GM19351 (cell line): ENCODE results near the gene MSH3.

Experiments
- ATAC-seq: cut with Tn5 transposase; IDR thresholded peaks from one replicate; pipeline ENCODE4 v1.9.1; 2021; ENCODE audit warnings: mild to moderate bottlenecking, moderate library complexity; ENCODE audit not compliant: unreplicated experiment

Gene MSH3

DNA sequence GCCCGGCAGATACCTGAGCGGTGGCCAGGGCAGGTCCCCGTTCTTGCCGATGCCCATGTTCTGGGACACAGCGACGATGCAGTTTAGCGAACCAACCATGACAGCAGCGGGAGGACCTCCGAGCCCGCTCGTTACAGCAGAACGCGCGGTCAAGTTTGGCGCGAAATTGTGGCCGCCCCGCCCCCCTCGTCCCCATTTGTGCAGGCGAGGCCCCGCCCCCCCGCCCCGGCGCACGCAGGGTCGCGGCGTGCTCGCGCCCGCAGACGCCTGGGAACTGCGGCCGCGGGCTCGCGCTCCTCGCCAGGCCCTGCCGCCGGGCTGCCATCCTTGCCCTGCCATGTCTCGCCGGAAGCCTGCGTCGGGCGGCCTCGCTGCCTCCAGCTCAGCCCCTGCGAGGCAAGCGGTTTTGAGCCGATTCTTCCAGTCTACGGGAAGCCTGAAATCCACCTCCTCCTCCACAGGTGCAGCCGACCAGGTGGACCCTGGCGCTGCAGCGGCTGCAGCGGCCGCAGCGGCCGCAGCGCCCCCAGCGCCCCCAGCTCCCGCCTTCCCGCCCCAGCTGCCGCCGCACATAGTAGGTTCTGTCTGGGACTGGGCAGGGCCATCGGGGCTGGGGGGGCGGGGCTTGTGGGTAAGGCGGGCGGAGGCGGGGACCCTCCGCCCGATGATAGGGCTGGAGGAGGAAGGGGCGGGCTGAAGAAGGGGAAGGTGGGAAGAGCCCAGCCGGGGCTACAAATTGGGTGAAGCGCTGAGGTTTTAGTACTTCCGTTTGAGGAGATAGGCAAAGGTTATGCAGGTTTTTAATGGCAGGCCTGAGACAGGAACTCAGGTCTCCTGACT, at the start of gene MSH3, which contains the start of gene DHFR:
Gene MSH3, plus strand, starts transcription at position 262 of the 840 bp plus-strand sequence. Its CDS starts 76 bp downstream, at position 338.
Gene DHFR, minus strand, starts transcription at position 593 of the 840 bp plus-strand sequence. Its CDS starts 494 bp downstream, at position 99.
- ATAC-seq = peak; percentile 34

DNA sequence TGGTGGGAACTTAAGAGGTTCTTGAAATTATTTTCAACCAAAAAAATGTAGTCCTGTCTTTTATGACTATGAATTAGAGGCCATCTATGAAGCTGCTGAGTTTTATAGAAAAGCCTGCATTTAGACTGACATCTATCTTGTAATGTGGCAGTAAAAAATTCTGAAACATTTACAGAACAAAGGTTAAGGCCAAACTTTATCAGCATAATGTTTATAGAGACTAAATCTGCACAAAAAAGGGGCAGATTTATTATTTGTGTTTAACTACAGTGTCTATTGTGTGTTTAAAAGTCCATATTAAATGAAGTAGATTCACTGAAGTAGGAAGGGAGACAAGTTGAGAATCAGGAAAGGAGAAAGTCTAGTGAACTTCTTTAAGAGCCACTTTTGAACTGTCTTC, 47.1 kb upstream of the MSH3 start:
- no peak for ATAC-seq

DNA sequence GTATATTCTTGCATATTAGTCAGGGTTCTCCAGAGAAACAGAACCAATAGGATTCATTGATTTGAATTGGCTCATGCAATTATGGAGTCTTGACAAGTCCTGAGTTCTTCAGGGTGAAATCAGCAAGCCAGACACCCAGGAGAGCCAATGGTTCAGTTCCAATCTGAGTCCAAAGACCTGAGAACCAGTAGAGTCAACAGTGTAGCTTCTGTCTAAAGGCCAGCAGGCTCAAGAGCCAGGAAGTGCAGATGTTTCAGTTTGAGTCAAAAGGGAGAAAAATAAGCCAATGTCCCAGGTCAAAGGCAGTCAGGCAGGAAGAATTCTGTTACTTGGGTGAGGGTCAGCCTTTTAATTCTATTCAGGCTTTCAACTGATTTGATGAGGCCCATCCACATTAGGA, 46.6 kb upstream of the MSH3 start:
- peak; percentile 81 for ATAC-seq

DNA sequence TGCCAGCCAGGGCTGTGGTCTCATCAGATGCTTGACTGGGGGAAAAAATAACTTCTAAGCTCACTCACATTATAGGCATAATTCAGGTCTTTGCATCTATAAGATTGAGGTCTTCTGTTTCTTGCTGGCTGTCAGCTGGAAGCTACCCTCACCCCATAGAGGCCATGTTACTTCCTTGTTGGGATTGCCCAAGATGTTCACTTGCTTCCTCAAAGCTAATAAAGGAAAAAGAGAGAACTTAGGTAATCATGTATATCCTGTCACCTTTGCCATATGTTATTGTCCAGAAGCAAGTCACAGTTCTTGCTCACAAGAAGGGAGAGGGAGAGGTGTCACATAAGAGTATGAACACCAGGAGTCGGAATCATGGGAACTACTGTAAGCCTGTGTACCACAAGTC, 45.7 kb upstream of the MSH3 start:
- ATAC-seq = no peak

DNA sequence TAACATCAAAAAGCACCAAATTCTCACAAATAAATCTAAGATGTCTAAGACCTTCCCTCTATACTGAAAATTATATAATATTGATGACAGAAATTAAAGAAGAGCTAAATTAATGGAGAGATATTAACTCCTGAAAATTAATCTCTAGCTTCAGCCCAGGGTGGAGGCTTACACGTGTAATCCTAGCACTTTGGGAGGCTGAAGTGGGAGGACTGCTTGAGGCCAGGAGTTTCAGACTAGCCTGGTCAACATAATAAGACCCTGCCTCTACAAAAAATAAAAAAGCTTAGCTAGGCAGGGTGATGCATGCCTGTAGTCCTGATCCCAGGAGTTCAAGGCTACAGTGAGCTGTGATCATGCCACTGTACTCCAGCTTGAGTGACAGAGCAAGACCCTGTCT, 44.8 kb upstream of the MSH3 start:
- ATAC-seq = no peak

DNA sequence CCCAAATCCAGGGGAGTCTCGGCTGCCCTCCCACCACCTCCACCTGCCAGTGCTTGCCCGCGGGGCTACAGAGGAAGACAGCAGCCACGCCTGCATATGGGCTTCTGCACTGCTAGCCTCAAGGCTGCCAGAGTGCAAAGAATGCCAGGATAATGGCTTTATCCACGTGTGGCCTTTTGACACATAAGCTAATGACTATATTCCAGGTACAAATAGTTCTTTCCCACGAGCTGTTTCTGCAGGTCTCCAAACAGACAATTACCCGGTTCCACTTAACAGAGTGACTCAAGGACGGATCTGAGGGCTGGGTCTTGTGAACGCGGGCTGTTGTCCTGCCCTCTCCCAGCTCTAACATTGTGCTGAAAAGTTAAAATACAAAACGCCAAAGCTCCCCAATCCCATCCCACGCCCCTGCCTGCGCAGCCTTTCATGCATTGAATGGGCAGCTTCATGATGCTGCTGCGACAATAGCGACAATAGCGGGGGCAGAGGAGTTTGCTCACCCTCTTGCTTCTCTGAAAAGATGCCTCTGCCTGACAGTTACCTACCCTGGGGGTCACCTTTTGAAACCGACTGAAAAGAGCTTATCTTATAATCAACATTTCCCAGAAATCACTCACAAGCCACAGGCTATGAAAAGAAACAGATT, 39.1 kb upstream of the MSH3 start:
- ATAC-seq = no peak

DNA sequence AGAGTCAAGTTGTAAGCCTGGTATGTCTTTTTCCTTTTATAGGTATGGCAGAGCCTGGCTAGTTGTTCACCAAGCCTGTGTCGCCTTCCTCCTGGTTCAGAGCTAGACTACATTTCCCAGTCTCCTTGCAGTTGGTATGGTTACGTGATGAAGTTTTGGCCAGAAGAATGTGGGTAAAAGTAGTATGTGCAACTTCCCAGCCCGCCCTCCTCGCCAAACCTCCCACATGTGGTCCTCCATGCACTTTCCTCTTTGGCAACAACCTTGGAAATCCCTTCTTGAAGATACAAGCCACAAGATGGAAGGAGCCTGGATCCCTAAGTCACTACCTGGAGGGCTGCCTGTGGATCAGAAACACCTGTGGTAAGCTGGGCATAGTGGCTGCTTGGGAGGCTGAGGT, 36.0 kb upstream of the MSH3 start:
- no peak for ATAC-seq

DNA sequence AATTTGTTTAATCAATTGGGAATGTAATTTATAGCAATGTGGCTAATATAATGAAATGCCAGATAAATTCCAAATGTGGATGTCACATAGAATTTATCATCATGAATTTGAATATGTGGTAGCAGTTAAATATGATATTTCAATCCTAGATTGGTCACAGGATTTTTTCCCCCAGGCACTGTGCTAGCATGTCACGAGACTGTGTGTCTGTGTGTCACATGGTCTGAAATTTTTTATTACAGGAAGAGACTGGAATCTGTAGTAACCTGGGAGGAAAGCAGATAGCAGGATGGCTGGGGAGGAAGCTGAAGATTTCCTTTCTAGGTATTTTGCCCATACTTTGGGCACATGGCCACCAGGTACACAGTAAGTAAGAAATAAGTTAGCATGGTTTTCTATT, 35.4 kb upstream of the MSH3 start:
- ATAC-seq = no peak

DNA sequence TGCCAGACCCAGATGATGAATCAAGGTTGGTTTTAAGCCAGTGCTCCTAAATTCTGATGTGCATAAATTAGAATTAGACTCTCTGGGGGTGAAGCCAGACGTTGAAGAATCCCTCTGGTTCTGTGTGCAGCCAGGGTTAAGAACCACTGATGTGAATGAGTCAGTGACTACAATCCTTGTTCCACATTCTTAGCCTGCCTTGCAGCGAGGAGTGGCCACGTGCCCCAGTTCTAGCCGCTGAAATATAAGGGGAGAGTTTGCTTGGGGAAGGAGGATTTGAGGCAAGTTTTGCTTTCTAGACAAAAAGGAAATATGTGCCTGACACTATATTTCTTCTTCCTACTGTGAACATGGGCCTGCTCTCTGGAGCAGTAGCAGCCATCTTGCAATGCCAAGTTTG, 34.2 kb upstream of the MSH3 start:
- ATAC-seq = no peak

DNA sequence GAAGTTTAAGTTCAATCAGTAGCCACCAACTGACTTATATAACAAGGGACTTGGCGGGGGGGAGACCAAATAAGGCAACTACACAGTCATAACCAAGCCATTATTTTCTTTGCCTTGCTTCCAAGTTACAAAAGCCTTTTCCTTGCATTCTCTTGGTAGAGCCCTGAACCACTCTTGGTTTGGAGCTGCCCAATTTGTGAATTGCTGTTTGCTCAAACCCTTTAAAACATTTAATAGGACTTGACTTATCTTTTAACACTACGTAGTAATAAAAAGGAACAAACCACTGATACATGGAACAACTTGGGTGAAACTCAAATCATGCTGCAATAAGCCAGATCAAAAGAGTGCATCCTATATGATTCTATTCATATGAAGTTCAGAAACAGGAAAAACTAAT, 31.7 kb upstream of the MSH3 start:
- no peak for ATAC-seq

DNA sequence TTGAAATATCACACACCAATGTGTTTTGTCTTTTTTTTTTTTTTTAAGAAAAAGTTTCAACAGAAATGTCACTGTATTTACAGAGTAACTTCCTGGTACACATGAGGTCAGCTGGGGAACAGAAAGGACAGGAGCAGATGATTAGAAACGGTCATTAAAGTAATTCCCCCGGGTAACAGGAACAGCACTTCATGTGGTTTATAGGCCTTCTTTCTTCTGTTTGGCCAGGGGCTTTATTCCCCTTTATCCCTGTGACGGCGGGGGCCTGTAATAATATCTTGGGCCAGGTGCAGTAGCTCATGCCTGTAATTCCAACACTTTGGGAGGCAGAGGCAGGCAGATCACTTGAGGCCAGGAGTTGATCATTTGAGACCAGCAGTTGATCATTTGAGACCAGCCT, 30.5 kb upstream of the MSH3 start:
- ATAC-seq = no peak

DNA sequence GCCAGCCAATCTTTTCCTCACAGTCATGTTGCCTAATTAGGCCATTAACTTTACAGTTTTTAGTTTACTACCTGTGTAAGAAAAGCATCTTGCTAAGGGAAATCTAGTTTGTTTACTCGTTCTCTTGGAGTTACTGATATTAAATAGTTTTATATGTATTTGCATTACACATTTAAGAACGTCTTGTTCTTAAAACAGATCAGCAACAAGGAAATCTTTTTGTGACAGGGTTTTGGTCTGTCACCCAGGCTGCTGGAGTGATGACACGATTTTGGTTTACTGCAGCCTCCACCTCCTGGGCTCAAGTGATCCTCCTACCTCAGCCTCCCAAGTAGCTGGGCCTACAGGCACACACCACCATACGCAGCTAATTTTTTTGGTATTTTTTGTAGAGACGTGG, 29.2 kb upstream of the MSH3 start:
- no peak for ATAC-seq

DNA sequence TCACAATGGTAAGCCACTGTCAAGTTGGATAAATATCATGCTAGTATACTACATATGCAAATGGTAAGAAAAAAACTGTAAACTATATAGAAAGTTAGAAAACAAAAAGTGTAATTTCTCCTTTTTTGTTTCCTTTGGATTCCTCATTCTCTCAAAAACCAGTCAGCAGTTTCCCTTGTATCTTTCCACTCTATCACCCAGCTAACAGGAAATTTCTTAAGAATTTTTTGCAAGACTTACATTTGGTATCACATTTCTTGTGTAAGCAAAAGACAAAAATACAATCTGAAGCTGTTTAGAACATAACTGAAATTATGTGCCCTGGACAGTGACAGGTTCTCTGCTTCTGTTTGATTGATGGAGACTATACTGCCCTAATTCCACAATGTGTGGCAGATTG, 25.2 kb upstream of the MSH3 start:
- no peak for ATAC-seq

DNA sequence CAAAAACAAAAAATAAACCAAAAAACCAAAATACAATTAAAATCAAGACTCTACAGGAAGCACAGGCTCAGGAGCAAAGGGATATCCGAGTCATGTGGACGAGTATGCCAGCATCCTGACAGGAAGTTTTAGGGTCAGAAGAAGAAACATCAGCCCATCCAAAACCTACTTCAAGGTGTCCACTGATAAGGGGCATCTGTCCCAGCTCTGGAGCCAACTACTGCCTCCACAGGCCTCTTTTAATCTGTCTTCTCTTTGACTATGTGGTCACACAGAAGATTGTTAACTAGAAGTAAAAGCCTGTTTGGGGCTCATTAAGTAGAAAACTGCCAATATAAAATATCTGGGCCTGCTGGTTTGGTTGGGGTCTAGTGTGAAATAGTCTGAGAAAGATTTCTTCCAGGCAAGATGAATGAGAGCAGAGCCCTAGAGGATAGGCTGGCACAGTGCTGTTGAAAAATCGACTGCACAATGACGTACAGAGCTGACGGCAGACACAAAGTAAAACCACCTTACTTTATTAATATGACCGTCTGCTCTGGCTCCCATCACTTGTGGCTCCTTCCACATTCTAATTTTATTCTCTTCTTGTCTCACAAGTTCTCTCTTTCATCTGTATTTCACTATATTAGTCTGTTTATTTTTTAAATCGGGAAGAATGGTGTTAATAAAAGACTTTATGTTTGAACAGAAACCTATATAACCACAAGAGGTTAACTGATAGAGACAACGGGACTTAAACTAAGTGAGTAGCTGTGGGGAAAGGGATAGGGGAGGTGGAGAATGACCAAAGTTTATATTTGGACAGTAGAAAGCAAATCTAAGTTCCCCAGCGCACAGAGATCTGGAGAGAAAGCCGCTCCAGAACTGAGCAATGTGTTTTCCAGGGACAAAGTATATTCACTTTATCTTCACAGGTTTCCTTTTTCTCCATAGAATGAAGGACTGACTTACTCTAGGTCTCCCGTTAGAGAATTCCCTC, 22.9 kb upstream of the MSH3 start:
- no peak for ATAC-seq

DNA sequence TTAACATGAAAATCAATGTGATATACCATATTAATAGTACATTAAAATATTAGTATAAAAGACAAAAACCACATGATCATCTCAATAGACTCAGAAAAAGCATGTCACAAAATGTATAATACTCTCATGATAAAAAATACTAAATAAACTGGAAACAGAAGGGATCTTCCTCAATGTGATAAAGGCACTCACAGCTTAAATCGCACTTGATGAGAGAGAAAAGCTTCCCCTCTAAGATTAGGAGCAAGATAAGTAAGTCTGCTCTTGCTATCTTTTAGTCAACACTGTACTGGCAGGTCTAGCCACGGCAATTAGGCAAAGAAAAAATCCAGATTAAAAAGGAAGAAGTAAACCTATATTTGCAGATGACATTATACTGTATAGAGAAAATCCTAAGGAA, 21.8 kb upstream of the MSH3 start:
- ATAC-seq = no peak

DNA sequence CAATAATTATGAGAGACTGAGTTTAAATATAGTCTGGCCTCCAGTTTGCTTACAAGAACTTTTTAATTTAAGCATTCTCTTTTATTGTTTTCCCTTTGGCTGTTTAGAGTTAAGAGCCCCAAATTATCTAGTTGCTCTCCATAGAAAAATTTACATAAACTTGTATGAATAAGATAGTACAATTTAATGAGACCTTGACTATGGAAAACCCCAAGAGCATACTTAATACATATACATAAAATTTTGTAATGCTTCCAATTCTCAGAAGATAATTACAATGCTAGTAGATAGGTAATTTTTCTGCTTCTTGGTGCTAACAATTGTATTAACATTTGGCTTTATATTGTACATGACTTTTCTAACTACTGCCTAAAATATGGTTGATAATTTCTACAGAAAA, 20.3 kb upstream of the MSH3 start:
- ATAC-seq = no peak

DNA sequence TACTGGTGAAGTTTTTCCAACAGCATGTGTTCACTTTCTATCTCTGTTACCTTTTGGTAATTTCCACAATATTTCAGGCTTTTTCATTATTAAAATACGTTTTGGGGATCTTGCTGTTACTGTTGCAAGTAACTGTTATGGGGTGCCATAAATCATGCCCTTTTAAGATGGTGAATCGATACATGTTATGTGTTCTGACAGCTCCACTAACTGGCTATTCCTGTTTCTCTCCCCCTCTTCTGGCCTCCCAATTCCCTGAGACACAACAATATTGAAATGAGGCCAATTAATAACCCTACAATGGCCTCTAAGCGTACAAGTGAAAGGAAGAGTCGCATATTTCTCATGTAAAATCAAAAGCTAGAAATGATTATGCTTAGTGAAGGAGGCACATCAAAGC, 13.1 kb upstream of the MSH3 start:
- ATAC-seq = no peak

DNA sequence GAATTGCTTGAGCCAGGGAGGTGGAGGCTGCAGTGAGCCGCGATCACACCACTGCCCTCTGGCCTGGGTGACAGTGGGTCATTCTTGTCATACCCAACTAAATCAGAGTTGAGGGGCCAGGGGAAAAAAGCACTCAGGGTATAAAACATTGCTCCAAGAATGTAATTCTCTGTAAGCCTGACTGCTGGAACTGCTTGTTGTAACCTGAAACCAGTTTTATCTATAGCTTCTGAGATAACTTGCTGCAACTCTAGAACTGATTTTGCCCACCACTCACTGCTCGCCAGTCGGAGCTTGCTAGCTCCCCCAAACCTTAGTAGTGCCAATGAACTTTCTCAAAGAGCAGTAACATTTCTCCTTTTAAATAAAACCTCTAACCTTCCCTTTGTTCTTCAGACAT, 9.6 kb upstream of the MSH3 start:
- no peak for ATAC-seq

DNA sequence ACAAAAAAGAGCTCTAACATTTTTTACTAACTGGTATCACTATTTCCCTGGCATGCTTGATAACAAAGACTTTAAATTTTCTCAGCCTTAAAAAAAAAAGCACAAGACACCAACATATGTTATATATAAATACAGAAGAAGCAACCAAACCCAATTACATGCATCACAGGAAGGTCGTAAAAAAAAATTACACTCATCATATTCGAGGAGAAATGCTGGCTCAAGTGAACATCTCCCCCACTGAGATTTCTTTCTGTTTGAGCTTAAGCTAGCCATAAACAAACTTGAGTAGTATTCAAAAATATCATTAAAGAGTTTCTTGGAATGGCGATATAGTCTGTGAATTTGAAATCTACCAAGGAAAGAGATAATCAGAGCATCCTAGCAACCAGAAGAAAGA, 7.5 kb upstream of the MSH3 start:
- no peak for ATAC-seq

DNA sequence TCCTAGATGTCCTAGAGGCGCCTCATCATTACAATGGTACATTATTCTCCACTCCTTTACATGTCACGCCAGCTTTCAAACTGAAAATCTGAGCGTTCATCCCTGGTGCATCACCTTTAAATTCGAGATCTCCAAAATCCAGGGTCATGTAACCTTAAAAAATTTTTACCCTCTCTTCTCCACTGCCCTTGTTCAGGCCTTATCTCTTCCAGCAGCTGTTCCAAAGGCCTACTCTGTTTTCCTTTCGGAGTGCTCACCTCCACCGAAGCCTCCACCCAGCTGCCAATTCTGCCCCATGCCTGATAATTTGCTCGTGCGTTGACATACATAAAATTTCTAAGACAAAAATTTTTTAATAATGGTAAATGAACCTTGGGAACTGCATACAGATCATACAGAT, 950 bp upstream of the MSH3 start:
- ATAC-seq = no peak

DNA sequence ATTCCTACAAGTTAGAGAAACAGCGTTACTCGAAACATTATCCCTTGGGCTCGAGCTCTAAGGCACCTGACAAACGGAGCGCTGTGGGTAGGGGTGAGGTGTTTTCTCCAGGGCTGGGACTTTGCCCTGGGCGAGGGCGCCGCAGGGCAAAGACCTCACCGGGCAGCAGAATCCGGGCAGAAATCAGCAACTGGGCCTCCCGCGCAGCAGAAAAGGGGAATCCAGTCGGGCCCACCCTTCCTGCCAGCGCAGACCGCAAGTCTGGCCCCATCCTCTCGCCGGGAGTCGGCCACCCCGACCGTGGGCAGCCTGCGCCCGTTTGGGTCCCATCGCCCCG, 430 bp upstream of the MSH3 start:
- no peak for ATAC-seq
